CD4-positive, alpha-beta T cell (primary cell): ENCODE results near the gene NECAB3. TPM values are rescaled to one million over a fixed set of nuclear protein-coding genes. Genes with fewer than 3 reads are reported as not detected.

Experiments used
- ATAC-seq: fragments of 200-7000 bp; cut with Tn5 transposase; one replicate; pipeline ENCODE4 v1.10.0; 2022; ENCODE audit warnings: mild to moderate bottlenecking; ENCODE audit not compliant: poor library complexity
- CTCF ChIA-PET: fragments of 350-600 bp; sonication (Branson Sonifier 250); formaldehyde crosslinking; loops from one replicate; lab custom pipeline; 2021; ENCODE audit warnings: antibody characterized with exemption, inconsistent platforms; lab: Charles Lee
- POLR2A ChIA-PET: fragments of 350-600 bp; sonication (Branson Sonifier 250); formaldehyde crosslinking; loops from one replicate; lab custom pipeline; 2021; ENCODE audit warnings: antibody characterized with exemption, inconsistent platforms; lab: Charles Lee
- DNase-seq, 14 experiments: peaks; one replicate each; pipeline ENCODE4 v3.0.0-alpha.2; 2013 to 2020; ENCODE audit warnings: mixed read lengths in 2 of 14
- H3K27ac ChIP-seq, 2 donors: one replicate each; pipeline versions ENCODE4 v1.5.1 to v1.7.0; 2013; ENCODE audit warnings: low read length in 2 of 2, low read depth in 1 of 2, mild to moderate bottlenecking in 1 of 2
- H3K27me3 ChIP-seq, 2 experiments: 1 replicate in 1 of 2; 2 replicates in 1 of 2; pipeline versions ENCODE4 v1.6.1 to v1.7.0; 2013; ENCODE audit warnings: low read length in 2 of 2, control low read depth in 1 of 2, mild to moderate bottlenecking in 1 of 2, moderate library complexity in 1 of 2; ENCODE audit not compliant: insufficient read depth in 2 of 2, control insufficient read depth in 1 of 2
- H3K36me3 ChIP-seq: one replicate; pipeline ENCODE4 v1.6.1; 2013; ENCODE audit warnings: low read length, control low read depth; ENCODE audit not compliant: insufficient read depth
- H3K4me1 ChIP-seq: one replicate; pipeline ENCODE4 v1.6.1; 2013; ENCODE audit warnings: low read length, control low read depth; ENCODE audit not compliant: insufficient read depth
- H3K4me3 ChIP-seq: one replicate; pipeline ENCODE4 v1.5.1; 2013; ENCODE audit warnings: mild to moderate bottlenecking, low read length, moderate library complexity
- H3K9me3 ChIP-seq, 2 experiments: 1 replicate in 1 of 2; 2 replicates in 1 of 2; pipeline versions ENCODE4 v1.6.1 to v1.7.0; 2013; ENCODE audit warnings: low read length in 2 of 2, mild to moderate bottlenecking in 2 of 2, control low read depth in 1 of 2, moderate library complexity in 1 of 2; ENCODE audit not compliant: control insufficient read depth in 1 of 2, insufficient read depth in 1 of 2
- H3K27ac Mint-ChIP-seq: one replicate; pipeline ENCODE4 v1.8.0; 2020; ENCODE audit warnings: mixed read lengths
- H3K27me3 Mint-ChIP-seq: one replicate; pipeline ENCODE4 v1.8.0; 2021; ENCODE audit warnings: mixed read lengths
- H3K36me3 Mint-ChIP-seq: one replicate; pipeline ENCODE4 v1.8.0; 2021; ENCODE audit warnings: low read depth, mixed read lengths
- H3K4me1 Mint-ChIP-seq: one replicate; pipeline ENCODE4 v1.8.0; 2021; ENCODE audit warnings: low read depth, mixed read lengths
- H3K4me3 Mint-ChIP-seq: one replicate; pipeline ENCODE4 v1.8.0; 2020; ENCODE audit warnings: mild to moderate bottlenecking, mixed read lengths
- H3K9me3 Mint-ChIP-seq: one replicate; pipeline ENCODE4 v1.8.0; 2020; ENCODE audit warnings: mixed read lengths
- intact Hi-C, 2 experiments: fragments of 100-400 bp; cut with DNase I in 1 of 2; cut with micrococcal nuclease in 1 of 2; formaldehyde crosslinking; loops; one replicate each; pipeline versions ENCODE4 v1.15.1 to v1.9.0; 2023 to 2025; cut with DNase I, micrococcal nuclease
- total RNA-seq, 174 experiments: library from RNA in 2 of 174; stranded (reverse) in 2 of 174; gene quantifications; one replicate each; pipeline ENCODE4 v1.2.3 and lab custom pipeline; 2021 to 2026
- TF ChIP-seq, protein P1 (sequence below): fragments of 200-600 bp; IDR thresholded peaks from one replicate; pipeline ENCODE4 v1.8.0; 2022; ENCODE audit warnings: antibody characterized with exemption, mild to moderate bottlenecking

The NECAB3 gene
- total RNA-seq, 2 experiments from 2014 or later = 8.7 to 9.2 TPM

DNA sequence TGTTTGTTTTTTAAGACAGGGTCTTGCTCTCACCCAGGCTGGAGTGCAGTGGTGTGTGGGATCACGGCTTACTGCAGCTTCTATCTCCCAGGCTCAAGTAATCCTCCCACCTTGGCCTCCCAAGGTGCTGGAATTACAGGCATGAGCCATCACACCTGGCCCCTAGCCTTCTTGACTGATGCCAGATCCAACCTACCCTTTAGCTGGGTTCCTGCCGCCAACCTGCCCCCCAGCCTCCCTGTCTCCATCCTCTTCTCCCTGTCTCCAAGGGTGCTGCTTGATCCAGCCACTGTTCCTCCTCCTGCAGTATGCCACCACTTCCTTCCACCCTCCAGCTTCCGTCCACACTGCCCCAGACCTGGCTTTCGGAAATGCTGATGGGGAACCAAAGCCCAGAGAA lies 15.3 kb downstream of the NECAB3 start:
- Mint-ChIP-seq H3K4me1 (peaks cover 9% of the 10 kb centered on the region), H3K4me3 (no peak overlapping the region), H3K27me3 (no peaks in the 10 kb centered on the region), H3K36me3 (no peaks in the 10 kb centered on the region), H3K27ac (no peak overlapping the region), H3K9me3 (no peaks in the 10 kb centered on the region)
- Histone ChIP-seq H3K36me3 (no peaks in the 10 kb centered on the region), H3K9me3 (no peaks in the 10 kb centered on the region), H3K4me3 (no peak overlapping the region), H3K27ac (no peak overlapping the region), H3K27me3 (no peaks in the 10 kb centered on the region), H3K4me1 (peaks cover 16% of the 10 kb centered on the region)
- TF ChIP-seq, protein P1, sequence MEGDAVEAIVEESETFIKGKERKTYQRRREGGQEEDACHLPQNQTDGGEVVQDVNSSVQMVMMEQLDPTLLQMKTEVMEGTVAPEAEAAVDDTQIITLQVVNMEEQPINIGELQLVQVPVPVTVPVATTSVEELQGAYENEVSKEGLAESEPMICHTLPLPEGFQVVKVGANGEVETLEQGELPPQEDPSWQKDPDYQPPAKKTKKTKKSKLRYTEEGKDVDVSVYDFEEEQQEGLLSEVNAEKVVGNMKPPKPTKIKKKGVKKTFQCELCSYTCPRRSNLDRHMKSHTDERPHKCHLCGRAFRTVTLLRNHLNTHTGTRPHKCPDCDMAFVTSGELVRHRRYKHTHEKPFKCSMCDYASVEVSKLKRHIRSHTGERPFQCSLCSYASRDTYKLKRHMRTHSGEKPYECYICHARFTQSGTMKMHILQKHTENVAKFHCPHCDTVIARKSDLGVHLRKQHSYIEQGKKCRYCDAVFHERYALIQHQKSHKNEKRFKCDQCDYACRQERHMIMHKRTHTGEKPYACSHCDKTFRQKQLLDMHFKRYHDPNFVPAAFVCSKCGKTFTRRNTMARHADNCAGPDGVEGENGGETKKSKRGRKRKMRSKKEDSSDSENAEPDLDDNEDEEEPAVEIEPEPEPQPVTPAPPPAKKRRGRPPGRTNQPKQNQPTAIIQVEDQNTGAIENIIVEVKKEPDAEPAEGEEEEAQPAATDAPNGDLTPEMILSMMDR = no peak
- ChIA-PET CTCF (no interaction called here), POLR2A (no interaction called here)
- DNase-seq (no peak), ATAC-seq (no peak)
- intact Hi-C loops = no loop called here

DNA sequence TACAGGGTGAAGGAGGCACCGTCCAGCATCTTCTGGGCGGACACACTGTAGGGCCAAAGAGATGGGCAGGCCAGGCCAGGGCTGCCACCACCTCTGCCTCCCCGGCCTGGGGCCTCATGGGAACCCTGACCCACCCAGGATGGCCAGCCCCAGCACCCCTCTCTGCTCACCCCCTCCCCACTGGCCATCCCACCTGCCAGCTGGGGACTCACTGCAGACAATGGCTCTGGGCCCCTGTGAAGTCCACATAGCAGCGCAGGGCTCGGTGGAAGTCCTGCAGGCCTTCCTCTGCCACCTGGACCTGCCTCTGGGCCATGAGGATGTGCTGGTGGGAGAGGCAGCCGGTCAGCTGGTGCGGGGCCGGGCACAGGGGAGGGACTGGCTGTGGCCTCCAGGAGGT lies 15.7 kb downstream of the NECAB3 start:
- Mint-ChIP-seq H3K9me3 (no peaks in the 10 kb centered on the region), H3K27ac (no peak overlapping the region), H3K36me3 (no peaks in the 10 kb centered on the region), H3K4me1 (peaks cover 7% of the 10 kb centered on the region), H3K27me3 (no peaks in the 10 kb centered on the region), H3K4me3 (no peak overlapping the region)
- no peak for DNase-seq
- H3K4me3 ChIP-seq = no peak overlapping the region
- H3K36me3 ChIP-seq = no peaks in the 10 kb centered on the region
- ChIA-PET POLR2A (no interaction called here), CTCF (no interaction called here)
- intact Hi-C loops = no loop called here
- no peaks in the 10 kb centered on the region for H3K27me3 ChIP-seq
- H3K4me1 ChIP-seq = peaks cover 13% of the 10 kb centered on the region
- H3K27ac ChIP-seq = no peak overlapping the region
- H3K9me3 ChIP-seq = no peaks in the 10 kb centered on the region
- no peak for ATAC-seq
- TF ChIP-seq, protein P1 = no peak

DNA sequence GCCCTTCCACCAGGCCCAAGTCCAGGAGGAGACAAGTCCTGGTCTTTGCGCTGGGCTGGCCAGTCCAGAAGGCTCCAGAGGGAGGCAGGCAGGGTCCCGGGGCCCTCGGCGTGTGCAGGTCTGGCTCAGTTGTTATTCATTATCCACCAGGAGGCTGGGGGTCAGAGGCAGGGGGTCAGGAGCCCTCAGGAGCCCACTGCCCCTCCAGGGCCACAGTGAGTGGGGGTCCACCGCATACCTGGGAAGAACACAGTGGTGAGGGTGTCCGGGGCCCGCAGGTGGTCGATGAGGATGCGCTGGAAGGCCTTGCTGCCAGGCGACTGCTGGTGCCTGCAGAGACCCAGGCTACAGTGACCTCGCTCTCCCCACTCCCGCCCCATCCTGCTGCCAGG lies 16.5 kb downstream of the NECAB3 start:
- Mint-ChIP-seq H3K4me3 (no peak overlapping the region), H3K9me3 (no peaks in the 10 kb centered on the region), H3K4me1 (peaks cover 2% of the 10 kb centered on the region), H3K36me3 (no peaks in the 10 kb centered on the region), H3K27ac (no peak overlapping the region), H3K27me3 (no peaks in the 10 kb centered on the region)
- no peak for DNase-seq
- CTCF ChIA-PET = no interaction called here
- Histone ChIP-seq H3K9me3 (no peaks in the 10 kb centered on the region), H3K27ac (no peak overlapping the region), H3K36me3 (no peaks in the 10 kb centered on the region), H3K4me1 (peaks cover 6% of the 10 kb centered on the region), H3K27me3 (no peaks in the 10 kb centered on the region), H3K4me3 (no peak overlapping the region)
- POLR2A ChIA-PET = no interaction called here
- TF ChIP-seq, protein P1 = no peak
- intact Hi-C loops = no loop called here
- ATAC-seq = no peak
